Measurements from ENCODE around the gene MALAT1.
A peak's percentile ranks its signal among the peaks of the same experiment; 100 is the strongest.
"Not testable (repeated sequence)": the region's sequence is repeated elsewhere in the genome, so short reads cannot be mapped to it uniquely, and the experiment has no call there.

The MALAT1 gene

DNA sequence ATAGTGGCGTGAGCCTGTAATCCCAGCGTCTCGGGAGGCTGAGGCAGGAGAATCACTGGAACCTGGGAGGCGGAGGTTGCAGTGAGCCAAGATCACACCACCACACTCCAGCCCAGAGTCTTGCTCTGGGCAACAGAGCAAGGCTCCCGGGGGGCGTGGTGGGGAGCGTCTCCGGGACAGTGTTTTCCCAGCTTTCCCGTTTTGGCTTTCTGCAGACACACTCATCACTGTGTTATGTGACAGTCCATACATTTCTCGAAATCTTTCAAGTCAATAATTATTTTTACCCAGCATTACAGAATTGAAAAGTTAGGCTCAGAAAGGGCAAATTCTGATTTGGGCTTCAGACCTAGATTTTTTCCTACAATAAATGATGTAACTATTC is 44.5 kb upstream of the MALAT1 start:
- no peaks in the 10 kb centered on the region for H3K36me3 ChIP-seq (replicated peaks; ENCODE audit: insufficient read depth, low read length)
- no peaks in the 10 kb centered on the region for H3K9me2 ChIP-seq (replicated peaks; ENCODE audit: insufficient read depth, low read length)
- no peak overlapping the region for H3K27ac ChIP-seq (ENCODE audit: low read length)
- H3F3A ChIP-seq (ENCODE audit: insufficient read depth, low read length), result no peaks in the 10 kb centered on the region
- peak overlapping the region; percentile 89 for H3K4me2 ChIP-seq (ENCODE audit: low read depth, low read length)
- H4K20me1 ChIP-seq (ENCODE audit: insufficient read depth, low read length), result no peaks in the 10 kb centered on the region
- H3K27me3 ChIP-seq (replicated peaks; ENCODE audit: insufficient read depth, low read length), result no peaks in the 10 kb centered on the region
- H3K9ac ChIP-seq (ENCODE audit: low read length), result peak overlapping the region; percentile 69; the same call in 1 of the 2 replicates
- no peak for DNase-seq
- H3K79me2 ChIP-seq (ENCODE audit: low read length), result peaks cover 8% of the 10 kb centered on the region
- TF ChIP-seq EZH2 (optimal IDR thresholded peaks at IDR 0.05; ENCODE audit: low read depth, low read length), result no peak
- no peak for TF ChIP-seq EZH2phosphoT487 (IDR thresholded peaks at IDR 0.05; ENCODE audit: low read length)
- peak overlapping the region; percentile 92; the same call in 1 of the 2 replicates for H2AFZ ChIP-seq (ENCODE audit: low read length)
- peak overlapping the region; percentile 82 for H3K4me3 ChIP-seq (ENCODE audit: low read length)
- H3K4me1 ChIP-seq (ENCODE audit: low read length), result peaks cover 4% of the 10 kb centered on the region
- H3K9me3 ChIP-seq (replicated peaks; ENCODE audit: insufficient read depth, low read length), result no peaks in the 10 kb centered on the region

DNA sequence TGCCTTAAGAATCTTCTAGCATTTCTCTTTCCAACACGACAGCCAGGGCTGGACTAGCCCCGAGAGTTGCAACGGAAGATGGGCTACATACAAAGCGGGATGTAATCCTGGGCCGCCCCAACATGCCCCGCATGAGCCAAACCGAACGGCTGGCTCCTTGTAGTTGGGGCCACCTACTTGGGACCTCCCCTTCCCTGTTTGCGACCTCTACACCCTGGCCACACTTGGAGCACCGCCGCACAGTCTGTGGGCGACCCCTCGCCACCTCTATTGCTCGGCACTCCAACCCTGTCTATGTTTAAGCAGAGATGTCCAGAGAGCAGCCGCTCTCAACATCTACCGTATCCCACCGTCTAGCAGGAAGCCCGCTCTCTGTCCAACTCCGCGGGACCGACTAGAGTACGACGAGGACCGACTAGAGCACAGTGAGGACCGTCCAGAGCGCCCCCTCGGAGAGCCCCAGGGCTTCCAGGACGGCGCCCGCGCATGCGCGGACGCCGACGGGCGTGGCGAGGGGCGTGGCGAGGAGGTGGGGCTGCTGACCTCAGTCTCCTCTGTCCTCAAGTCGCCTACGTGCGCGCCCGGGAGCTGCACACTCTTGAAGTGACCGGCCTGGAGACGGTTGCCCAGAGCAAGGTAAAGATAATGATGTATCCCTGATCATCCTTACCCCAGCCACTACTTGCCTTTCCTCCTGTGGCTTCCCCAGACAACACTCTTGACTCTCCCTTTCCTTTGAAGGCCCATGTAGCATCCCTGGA is 44.0 kb upstream of the MALAT1 start:
- peaks cover 8% of the 10 kb centered on the region for H3K79me2 ChIP-seq (ENCODE audit: low read length)
- H3K27me3 ChIP-seq (replicated peaks; ENCODE audit: insufficient read depth, low read length), result no peaks in the 10 kb centered on the region
- H3F3A ChIP-seq (ENCODE audit: insufficient read depth, low read length), result no peaks in the 10 kb centered on the region
- H3K4me3 ChIP-seq (ENCODE audit: low read length), result peak overlapping the region; percentile 82
- no peak for TF ChIP-seq EZH2phosphoT487 (IDR thresholded peaks at IDR 0.05; ENCODE audit: low read length)
- TF ChIP-seq, protein P1, sequence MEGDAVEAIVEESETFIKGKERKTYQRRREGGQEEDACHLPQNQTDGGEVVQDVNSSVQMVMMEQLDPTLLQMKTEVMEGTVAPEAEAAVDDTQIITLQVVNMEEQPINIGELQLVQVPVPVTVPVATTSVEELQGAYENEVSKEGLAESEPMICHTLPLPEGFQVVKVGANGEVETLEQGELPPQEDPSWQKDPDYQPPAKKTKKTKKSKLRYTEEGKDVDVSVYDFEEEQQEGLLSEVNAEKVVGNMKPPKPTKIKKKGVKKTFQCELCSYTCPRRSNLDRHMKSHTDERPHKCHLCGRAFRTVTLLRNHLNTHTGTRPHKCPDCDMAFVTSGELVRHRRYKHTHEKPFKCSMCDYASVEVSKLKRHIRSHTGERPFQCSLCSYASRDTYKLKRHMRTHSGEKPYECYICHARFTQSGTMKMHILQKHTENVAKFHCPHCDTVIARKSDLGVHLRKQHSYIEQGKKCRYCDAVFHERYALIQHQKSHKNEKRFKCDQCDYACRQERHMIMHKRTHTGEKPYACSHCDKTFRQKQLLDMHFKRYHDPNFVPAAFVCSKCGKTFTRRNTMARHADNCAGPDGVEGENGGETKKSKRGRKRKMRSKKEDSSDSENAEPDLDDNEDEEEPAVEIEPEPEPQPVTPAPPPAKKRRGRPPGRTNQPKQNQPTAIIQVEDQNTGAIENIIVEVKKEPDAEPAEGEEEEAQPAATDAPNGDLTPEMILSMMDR (IDR thresholded peaks at IDR 0.05; ENCODE audit: low read length), result peak; percentile 26; the same call in 1 of the 2 replicates
- H3K9me3 ChIP-seq (replicated peaks; ENCODE audit: insufficient read depth, low read length), result no peaks in the 10 kb centered on the region
- H3K27ac ChIP-seq (ENCODE audit: low read length), result no peak overlapping the region; the same call in 1 of the 2 replicates
- DNase-seq, result peak; percentile 86
- peaks cover 4% of the 10 kb centered on the region for H3K4me1 ChIP-seq (ENCODE audit: low read length)
- H2AFZ ChIP-seq (ENCODE audit: low read length), result peak overlapping the region; percentile 92
- H3K4me2 ChIP-seq (ENCODE audit: low read depth, low read length), result peak overlapping the region; percentile 89
- no peaks in the 10 kb centered on the region for H3K9me2 ChIP-seq (replicated peaks; ENCODE audit: insufficient read depth, low read length)
- peak overlapping the region; percentile 69 for H3K9ac ChIP-seq (ENCODE audit: low read length)
- no peaks in the 10 kb centered on the region for H4K20me1 ChIP-seq (ENCODE audit: insufficient read depth, low read length)
- H3K36me3 ChIP-seq (replicated peaks; ENCODE audit: insufficient read depth, low read length), result no peaks in the 10 kb centered on the region

DNA sequence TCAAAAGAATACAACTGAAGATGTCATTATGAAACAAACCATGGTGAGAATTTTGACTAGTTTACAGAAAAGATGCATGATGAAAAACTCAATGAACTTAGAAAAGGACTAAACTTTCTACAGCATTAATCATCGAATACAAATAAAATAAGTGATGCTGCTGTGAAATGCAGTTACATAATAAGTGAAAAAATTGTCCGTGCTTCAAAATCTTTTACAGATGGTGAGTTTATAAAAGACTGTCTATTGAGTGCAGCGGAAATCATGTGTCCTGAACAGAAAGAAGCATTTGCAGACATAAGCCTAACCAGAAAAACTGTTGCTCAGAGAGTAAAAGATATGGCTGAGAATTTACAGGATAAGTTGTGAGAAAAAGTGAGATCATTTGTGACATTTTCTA is 42.4 kb upstream of the MALAT1 start:
- H3K4me2 ChIP-seq (ENCODE audit: low read depth, low read length), result no peak overlapping the region
- TF ChIP-seq, protein P1 (IDR thresholded peaks at IDR 0.05; ENCODE audit: low read length), result no peak
- TF ChIP-seq EZH2 (optimal IDR thresholded peaks at IDR 0.05; ENCODE audit: low read depth, low read length) (no peak), EZH2phosphoT487 (IDR thresholded peaks at IDR 0.05; ENCODE audit: low read length) (no peak)
- no peaks in the 10 kb centered on the region for H3K36me3 ChIP-seq (replicated peaks; ENCODE audit: insufficient read depth, low read length)
- no peak overlapping the region for H3K4me3 ChIP-seq (ENCODE audit: low read length)
- H2AFZ ChIP-seq (ENCODE audit: low read length), result no peak overlapping the region
- H3K9me3 ChIP-seq (replicated peaks; ENCODE audit: insufficient read depth, low read length), result no peaks in the 10 kb centered on the region
- no peak overlapping the region for H3K9ac ChIP-seq (ENCODE audit: low read length)
- H4K20me1 ChIP-seq (ENCODE audit: insufficient read depth, low read length), result no peaks in the 10 kb centered on the region
- H3K9me2 ChIP-seq (replicated peaks; ENCODE audit: insufficient read depth, low read length), result no peaks in the 10 kb centered on the region
- no peak overlapping the region for H3K27ac ChIP-seq (ENCODE audit: low read length)
- DNase-seq, result no peak
- no peaks in the 10 kb centered on the region for H3F3A ChIP-seq (ENCODE audit: insufficient read depth, low read length)
- H3K79me2 ChIP-seq (ENCODE audit: low read length), result peaks cover 8% of the 10 kb centered on the region
- H3K27me3 ChIP-seq (replicated peaks; ENCODE audit: insufficient read depth, low read length), result no peaks in the 10 kb centered on the region
- peaks cover 4% of the 10 kb centered on the region for H3K4me1 ChIP-seq (ENCODE audit: low read length)

DNA sequence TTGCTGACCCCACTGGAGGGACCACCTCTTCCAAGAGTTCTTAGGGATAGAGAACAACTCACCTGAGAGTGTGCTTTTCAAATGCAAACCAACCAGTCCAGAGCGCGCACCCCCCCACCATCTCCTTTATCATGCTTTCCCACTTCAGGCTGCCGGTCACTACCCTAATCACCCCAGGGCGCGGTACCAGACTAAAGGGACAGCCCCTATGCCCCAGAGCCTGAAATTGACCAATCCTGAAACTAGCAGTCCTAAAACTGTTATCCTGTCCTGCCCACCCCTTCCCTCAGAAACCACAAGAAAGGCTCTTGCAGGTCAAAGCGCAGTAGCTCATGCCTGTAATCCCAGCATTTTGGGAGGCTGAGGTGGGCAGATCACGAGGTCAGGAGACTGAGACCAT is 39.3 kb upstream of the MALAT1 start:
- TF ChIP-seq, protein P1 (IDR thresholded peaks at IDR 0.05; ENCODE audit: low read length), result no peak
- TF ChIP-seq EZH2 (optimal IDR thresholded peaks at IDR 0.05; ENCODE audit: low read depth, low read length), result no peak
- no peak for TF ChIP-seq EZH2phosphoT487 (IDR thresholded peaks at IDR 0.05; ENCODE audit: low read length)
- H3K9me3 ChIP-seq (replicated peaks; ENCODE audit: insufficient read depth, low read length), result no peaks in the 10 kb centered on the region
- no peaks in the 10 kb centered on the region for H3K27me3 ChIP-seq (replicated peaks; ENCODE audit: insufficient read depth, low read length)
- H3K27ac ChIP-seq (ENCODE audit: low read length), result no peak overlapping the region
- H3K4me1 ChIP-seq (ENCODE audit: low read length), result peaks cover 4% of the 10 kb centered on the region
- H3K9me2 ChIP-seq (replicated peaks; ENCODE audit: insufficient read depth, low read length), result no peaks in the 10 kb centered on the region
- peaks cover 8% of the 10 kb centered on the region for H3K79me2 ChIP-seq (ENCODE audit: low read length)
- H3F3A ChIP-seq (ENCODE audit: insufficient read depth, low read length), result no peaks in the 10 kb centered on the region
- H3K4me2 ChIP-seq (ENCODE audit: low read depth, low read length), result no peak overlapping the region
- H2AFZ ChIP-seq (ENCODE audit: low read length), result no peak overlapping the region
- H3K36me3 ChIP-seq (replicated peaks; ENCODE audit: insufficient read depth, low read length), result no peaks in the 10 kb centered on the region
- no peak overlapping the region for H3K9ac ChIP-seq (ENCODE audit: low read length)
- DNase-seq, result no peak
- no peak overlapping the region for H3K4me3 ChIP-seq (ENCODE audit: low read length)
- no peaks in the 10 kb centered on the region for H4K20me1 ChIP-seq (ENCODE audit: insufficient read depth, low read length)

DNA sequence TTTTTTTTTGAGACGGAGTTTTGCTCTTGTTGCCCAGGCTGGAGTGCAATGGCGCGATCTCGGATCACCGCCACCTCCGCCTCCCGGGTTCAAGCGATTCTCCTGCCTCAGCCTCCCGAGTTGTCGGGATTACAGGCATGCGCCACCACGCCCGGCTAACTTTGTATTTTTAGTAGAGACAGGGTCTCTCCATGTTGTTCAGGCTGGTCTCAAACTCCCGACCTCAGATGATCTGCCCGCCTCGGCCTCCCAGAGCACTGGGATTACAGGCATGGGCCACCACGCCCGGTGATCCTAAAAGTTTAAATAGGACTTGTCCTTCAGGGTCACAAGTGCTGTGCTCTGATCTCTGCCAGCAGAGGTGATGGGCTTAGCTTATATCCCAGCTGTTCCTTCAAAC is 33.4 kb upstream of the MALAT1 start:
- not testable (repeated sequence) for DNase-seq; H3K9ac ChIP-seq (ENCODE audit: low read length); H3K36me3 ChIP-seq (replicated peaks; ENCODE audit: insufficient read depth, low read length); H3F3A ChIP-seq (ENCODE audit: insufficient read depth, low read length); H2AFZ ChIP-seq (ENCODE audit: low read length); H4K20me1 ChIP-seq (ENCODE audit: insufficient read depth, low read length); H3K79me2 ChIP-seq (ENCODE audit: low read length); H3K27me3 ChIP-seq (replicated peaks; ENCODE audit: insufficient read depth, low read length); H3K4me2 ChIP-seq (ENCODE audit: low read depth, low read length); H3K9me3 ChIP-seq (replicated peaks; ENCODE audit: insufficient read depth, low read length); H3K4me3 ChIP-seq (ENCODE audit: low read length); H3K9me2 ChIP-seq (replicated peaks; ENCODE audit: insufficient read depth, low read length); H3K27ac ChIP-seq (ENCODE audit: low read length)
- peaks cover 11% of the 10 kb centered on the region for H3K4me1 ChIP-seq (ENCODE audit: low read length)

All from MM.1S (cell line).